GM20000 (cell line): ENCODE data around the gene MSI2.

Source experiments
- DNase-seq: peaks from one replicate; pipeline ENCODE4 v3.0.0; 2012; ENCODE audit warnings: low spot score
- TF ChIP-seq, protein P1 (sequence below): IDR thresholded peaks from 2 replicates; pipeline ENCODE4 v1.5.1; 2012; ENCODE audit warnings: mild to moderate bottlenecking, control low read depth; ENCODE audit errors: extremely low read depth, missing control alignments

The MSI2 gene

DNA sequence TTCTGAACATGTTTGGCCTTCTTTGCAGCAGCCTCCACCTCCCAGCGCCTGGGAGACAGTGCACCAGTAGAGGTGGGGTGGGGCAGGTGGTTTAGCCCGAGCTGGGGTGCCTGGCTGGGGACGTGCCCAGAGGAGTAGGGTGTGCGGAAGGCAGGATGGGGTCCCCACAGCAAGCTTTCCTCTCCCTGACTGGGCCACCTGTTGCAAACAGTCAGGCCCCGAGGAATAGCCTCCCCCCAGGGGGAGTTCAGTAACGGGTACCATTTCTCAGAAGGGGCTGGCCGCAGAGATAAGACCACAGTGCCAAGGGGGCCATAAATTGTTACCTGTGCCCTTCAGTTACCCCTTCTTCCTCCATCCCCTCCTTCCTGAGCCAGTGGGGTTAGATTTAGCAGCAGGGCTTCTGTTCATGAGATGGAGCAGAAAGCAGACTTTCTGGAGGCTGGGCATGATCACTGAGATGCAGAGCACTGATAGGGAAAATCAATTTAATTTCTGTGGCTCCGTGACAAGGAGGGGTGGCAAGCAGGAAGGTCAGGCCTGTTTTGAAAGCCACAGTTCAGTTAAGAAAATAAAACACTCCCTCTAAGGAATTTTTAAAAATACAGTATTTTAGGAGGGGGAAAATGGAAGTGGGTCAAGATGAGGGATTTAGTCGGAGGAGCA lies 181.9 kb downstream of the MSI2 start:
- TF ChIP-seq, protein P1, sequence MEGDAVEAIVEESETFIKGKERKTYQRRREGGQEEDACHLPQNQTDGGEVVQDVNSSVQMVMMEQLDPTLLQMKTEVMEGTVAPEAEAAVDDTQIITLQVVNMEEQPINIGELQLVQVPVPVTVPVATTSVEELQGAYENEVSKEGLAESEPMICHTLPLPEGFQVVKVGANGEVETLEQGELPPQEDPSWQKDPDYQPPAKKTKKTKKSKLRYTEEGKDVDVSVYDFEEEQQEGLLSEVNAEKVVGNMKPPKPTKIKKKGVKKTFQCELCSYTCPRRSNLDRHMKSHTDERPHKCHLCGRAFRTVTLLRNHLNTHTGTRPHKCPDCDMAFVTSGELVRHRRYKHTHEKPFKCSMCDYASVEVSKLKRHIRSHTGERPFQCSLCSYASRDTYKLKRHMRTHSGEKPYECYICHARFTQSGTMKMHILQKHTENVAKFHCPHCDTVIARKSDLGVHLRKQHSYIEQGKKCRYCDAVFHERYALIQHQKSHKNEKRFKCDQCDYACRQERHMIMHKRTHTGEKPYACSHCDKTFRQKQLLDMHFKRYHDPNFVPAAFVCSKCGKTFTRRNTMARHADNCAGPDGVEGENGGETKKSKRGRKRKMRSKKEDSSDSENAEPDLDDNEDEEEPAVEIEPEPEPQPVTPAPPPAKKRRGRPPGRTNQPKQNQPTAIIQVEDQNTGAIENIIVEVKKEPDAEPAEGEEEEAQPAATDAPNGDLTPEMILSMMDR: no peak
- DNase-seq: no peak

DNA sequence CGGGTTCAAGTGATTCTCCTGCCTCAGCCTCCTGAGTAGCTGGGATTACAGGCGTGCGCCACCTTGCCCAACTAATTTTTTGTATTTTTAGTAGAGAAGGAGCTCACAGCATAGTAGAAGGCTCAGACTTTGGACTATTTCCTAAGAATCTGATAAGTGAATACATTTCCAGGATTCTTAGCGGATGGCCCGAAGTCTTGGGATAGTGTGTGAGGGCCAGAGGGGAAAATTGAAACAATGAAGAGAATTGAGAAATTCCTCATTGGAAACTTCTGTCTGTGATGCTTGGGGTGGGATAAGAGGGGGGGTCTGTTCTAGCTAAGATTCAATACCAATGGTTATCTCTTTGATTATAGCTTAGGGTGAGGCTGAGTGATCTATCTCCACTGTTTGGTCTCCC lies 183.3 kb downstream of the MSI2 start:
- DNase-seq: no peak
- TF ChIP-seq, protein P1: no peak

DNA sequence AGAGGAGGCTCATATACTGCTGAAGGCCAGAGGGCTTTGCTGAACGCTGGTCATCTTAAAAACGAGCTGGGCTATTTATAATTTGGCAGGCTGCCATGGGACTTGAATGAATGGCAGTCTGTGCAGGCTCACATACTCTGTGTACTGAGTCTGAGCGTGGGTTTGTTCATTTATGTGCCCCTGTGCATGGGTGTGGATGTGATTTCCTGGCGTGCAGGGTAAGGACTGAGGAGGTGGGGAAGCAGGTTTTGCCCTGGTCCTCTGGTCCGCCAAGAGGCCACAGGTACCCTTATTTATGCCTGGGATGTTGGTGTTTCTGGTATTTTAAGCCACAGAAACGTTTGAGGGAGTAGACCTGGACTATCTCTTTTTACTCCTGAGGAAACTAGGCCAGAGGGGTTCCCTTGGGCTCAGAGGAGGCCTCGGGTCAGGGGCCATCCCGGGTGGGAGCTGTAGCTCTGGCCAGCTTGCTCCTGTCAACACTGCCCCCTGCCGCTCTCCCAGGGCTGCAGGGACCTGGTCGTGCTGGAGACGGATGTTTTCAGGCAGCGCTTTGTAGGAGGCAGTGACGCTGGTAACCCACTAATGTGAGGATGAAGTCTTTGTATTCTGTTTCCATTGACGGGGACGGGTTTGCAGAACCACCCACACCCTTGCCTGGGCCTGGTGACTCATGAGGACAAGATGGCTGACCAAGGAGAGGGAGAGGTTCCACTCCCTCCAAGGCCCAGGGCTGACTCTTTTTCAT lies 184.4 kb downstream of the MSI2 start:
- TF ChIP-seq, protein P1: peak; percentile 87
- DNase-seq: peak; percentile 65

DNA sequence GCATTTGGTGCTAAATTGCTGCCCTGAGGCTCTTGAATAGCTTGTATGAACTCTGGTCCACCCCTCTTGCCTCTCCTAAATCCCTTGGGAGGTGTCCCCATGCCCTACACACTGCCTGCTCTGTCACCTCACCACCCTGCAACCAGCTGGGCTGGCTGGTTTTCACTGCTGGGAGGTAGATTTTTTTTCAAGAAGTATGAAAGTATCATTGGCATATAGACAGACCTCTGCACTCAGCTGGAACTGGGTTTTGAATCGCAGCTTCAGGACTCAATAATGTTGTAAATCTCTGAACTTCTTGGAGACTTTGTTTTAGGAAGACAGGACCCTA lies 184.9 kb downstream of the MSI2 start:
- TF ChIP-seq, protein P1: no peak
- no peak for DNase-seq

DNA sequence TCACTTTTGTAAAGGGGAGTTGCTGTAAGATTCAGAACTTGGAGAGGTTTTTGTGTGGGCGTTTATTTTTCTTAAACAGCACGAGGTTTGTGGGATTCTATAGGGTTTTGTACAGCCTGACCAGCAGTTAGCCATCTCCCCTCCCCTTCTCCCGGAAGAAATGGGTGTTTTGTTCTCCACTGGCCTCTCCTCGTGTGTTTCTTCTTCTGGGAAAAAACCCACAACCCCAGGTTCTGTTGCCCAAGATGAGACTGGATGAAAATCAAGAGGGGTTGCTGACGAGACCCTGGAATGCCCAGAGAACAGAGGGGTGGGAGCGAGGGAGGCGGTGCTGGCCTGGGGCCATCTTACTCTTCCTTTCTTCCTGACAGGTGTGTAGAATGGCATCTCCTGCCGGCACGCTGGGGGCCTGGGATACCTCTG lies 186.1 kb downstream of the MSI2 start:
- TF ChIP-seq, protein P1: no peak
- no peak for DNase-seq

DNA sequence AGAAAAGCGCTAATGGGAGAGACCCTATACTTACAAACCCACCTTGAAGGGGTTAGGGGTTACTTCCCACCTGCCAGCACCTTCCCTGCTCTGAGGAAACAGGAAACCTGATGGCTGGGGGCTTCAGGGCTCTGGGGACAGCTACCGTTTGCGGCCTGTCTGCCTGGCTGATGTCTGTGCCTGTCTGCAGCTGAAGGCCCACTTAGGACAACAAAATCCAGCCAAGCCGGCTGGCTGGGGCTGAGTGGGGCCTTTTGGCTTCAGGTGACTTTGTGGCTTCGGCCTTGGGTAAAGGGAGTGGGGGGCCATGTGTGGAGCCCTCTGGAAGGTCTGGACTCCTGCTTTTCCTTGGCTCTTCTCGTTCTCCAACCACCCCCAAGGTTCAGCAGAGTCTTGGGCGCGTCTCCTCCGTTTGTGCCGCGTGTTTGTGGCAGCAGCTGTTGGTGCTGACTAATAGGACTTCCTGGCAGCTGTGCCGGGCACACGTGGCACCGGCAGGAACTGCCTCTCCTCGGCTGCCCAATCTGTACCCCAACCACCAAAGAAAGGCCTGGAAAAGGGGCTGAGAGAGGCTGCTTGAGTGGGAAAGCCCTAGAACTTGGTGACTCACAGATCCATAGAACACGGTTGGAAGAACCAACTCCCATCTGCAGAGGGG lies 186.7 kb downstream of the MSI2 start:
- DNase-seq: no peak
- TF ChIP-seq, protein P1: no peak

DNA sequence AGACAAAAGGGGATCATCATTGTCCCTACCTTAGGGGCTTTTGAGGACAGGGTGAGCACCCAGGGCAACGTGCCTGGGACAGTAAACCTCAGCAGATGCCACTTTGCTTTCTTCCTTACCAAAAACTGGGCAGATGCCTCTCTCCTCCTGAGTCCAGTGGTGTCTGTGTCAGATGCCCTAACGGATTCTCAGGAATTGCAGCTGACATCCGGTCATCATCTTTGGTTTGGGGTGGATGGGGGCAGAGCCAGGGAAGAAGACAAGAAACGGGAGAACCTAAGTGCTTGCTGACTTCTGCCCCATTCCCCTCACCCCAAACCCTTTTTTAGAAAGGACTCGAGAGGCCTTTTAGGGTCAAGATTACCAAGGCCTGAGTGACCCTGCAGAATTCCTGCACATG lies 187.5 kb downstream of the MSI2 start:
- DNase-seq: no peak
- TF ChIP-seq, protein P1: no peak
